Measurements from ENCODE around the gene SLC16A8.

Gene SLC16A8

GRCh38 chr22:38083931-38084631, at the start of gene SLC16A8:
SLC16A8 (minus strand) TSS chr22:38084184; CDS start chr22:38082873, 1,311 bp downstream.
- no peak for TF ChIP-seq CTCF (IDR thresholded peaks at IDR 0.05; ENCODE audit: insufficient read depth, low read length, missing control alignments)
- ChIA-PET CTCF (no interaction called here), POLR2A (no interaction called here)
- H3K4me3 ChIP-seq (ENCODE audit: low read depth, low read length), result no peak within 1 kb of the TSS
- no peak for DNase-seq (ENCODE audit: low read depth, low spot score)

GRCh38 chr22:38133331-38133730, 49.3 kb upstream of the SLC16A8 start:
- DNase-seq (ENCODE audit: low read depth, low spot score), result no peak
- POLR2A ChIA-PET, result no interaction called here

GRCh38 chr22:38132794-38133193, 48.8 kb upstream of the SLC16A8 start:
- no peak for TF ChIP-seq CTCF (IDR thresholded peaks at IDR 0.05; ENCODE audit: insufficient read depth, low read length, missing control alignments)
- POLR2A ChIA-PET, result interaction anchor here (0.5 kb wide), 1 partner anchor 59 kb away, joined by 3 read pairs; no protein-coding TSS in a partner anchor
- H3K4me3 ChIP-seq (ENCODE audit: low read depth, low read length), result no peak overlapping the region
- no peak for DNase-seq (ENCODE audit: low read depth, low spot score)
- CTCF ChIA-PET, result interaction anchor here (1.0 to 4.0 kb wide), 2 partner anchors 18 to 29 kb away, joined by 3 to 28 read pairs; no protein-coding TSS in a partner anchor

More at GRCh38 chr22:38133331-38133730, 49.3 kb upstream of the SLC16A8 start:
- no peak overlapping the region for H3K4me3 ChIP-seq (ENCODE audit: low read depth, low read length)
- CTCF ChIA-PET, result interaction anchor here (1.0 to 4.0 kb wide), 2 partner anchors 18 to 29 kb away, joined by 3 to 28 read pairs; no protein-coding TSS in a partner anchor
- no peak for TF ChIP-seq CTCF (IDR thresholded peaks at IDR 0.05; ENCODE audit: insufficient read depth, low read length, missing control alignments)

- H3K4me3 ChIP-seq (ENCODE audit: low read depth, low read length), result no peak overlapping the region
- TF ChIP-seq CTCF (IDR thresholded peaks at IDR 0.05; ENCODE audit: insufficient read depth, low read length, missing control alignments), result no peak
- ChIA-PET CTCF (interaction anchor here (4.0 kb wide), 1 partner anchor 17 kb away, joined by 28 read pairs; no protein-coding TSS in a partner anchor), POLR2A (interaction anchor here (0.5 kb wide), 1 partner anchor 58 kb away, joined by 3 read pairs; no protein-coding TSS in a partner anchor)
- no peak for DNase-seq (ENCODE audit: low read depth, low spot score)
Observed at GRCh38 chr22:38132136-38132535, 48.2 kb upstream of the SLC16A8 start.

- ChIA-PET CTCF (interaction anchor here (1.5 kb wide), 1 partner anchor 16 kb away, joined by 5 read pairs; no protein-coding TSS in a partner anchor), POLR2A (no interaction called here)
- TF ChIP-seq CTCF (IDR thresholded peaks at IDR 0.05; ENCODE audit: insufficient read depth, low read length, missing control alignments), result no peak
- H3K4me3 ChIP-seq (ENCODE audit: low read depth, low read length), result no peak overlapping the region
- no peak for DNase-seq (ENCODE audit: low read depth, low spot score)
Observed at GRCh38 chr22:38131399-38131798, 47.4 kb upstream of the SLC16A8 start.

GRCh38 chr22:38129856-38130255, 45.9 kb upstream of the SLC16A8 start:
- no peak for DNase-seq (ENCODE audit: low read depth, low spot score)
- CTCF ChIA-PET, result interaction anchor here (1.0 to 1.5 kb wide), 2 partner anchors 15 to 16 kb away, joined by 3 to 5 read pairs; no protein-coding TSS in a partner anchor
- TF ChIP-seq CTCF (IDR thresholded peaks at IDR 0.05; ENCODE audit: insufficient read depth, low read length, missing control alignments), result no peak
- POLR2A ChIA-PET, result no interaction called here
- no peak overlapping the region for H3K4me3 ChIP-seq (ENCODE audit: low read depth, low read length)
